Activated naive CD4-positive, alpha-beta T cell treated with anti-CD3 and anti-CD28 coated beads, Interleukin-2, amount 50 U/mL, for 72 hours (primary cell): ENCODE measurements around the gene SMAD3. TPM values are rescaled to one million over a fixed set of nuclear protein-coding genes. Genes with fewer than 3 reads are reported as not detected.
"Not testable (repeated sequence)": the region's sequence is repeated elsewhere in the genome, so short reads cannot be mapped to it uniquely, and the experiment has no call there.

Source experiments
- ATAC-seq, 2 donors: fragments of 150-1000 bp; cut with Tn5 transposase; 2 replicates each; pipeline ENCODE4 v1.10.0; 2021; ENCODE audit warnings: mild to moderate bottlenecking in 2 of 2, moderate library complexity in 2 of 2
- DNase-seq, 2 donors: peaks; one replicate each; pipeline ENCODE4 v3.0.0; 2021 to 2022; ENCODE audit warnings: low spot score in 2 of 2
- H3K27ac Mint-ChIP-seq, 2 donors: one replicate each; pipeline ENCODE4 v1.8.0; 2022; ENCODE audit warnings: mild to moderate bottlenecking in 2 of 2, mixed read lengths in 2 of 2
- H3K36me3 Mint-ChIP-seq, 2 donors: one replicate each; pipeline ENCODE4 v1.8.0; 2022; ENCODE audit warnings: mixed read lengths in 2 of 2
- H3K9me3 Mint-ChIP-seq, 2 donors: one replicate each; pipeline ENCODE4 v1.8.0; 2022; ENCODE audit warnings: mixed read lengths in 2 of 2
- total RNA-seq, 2 donors: library from RNA; stranded (reverse); gene quantifications; one replicate each; pipeline ENCODE4 v1.2.3, GENCODE V29; 2022

Gene SMAD3
- total RNA-seq, 2 donors from 2014 or later, result 15.4 to 75.9 TPM

DNA sequence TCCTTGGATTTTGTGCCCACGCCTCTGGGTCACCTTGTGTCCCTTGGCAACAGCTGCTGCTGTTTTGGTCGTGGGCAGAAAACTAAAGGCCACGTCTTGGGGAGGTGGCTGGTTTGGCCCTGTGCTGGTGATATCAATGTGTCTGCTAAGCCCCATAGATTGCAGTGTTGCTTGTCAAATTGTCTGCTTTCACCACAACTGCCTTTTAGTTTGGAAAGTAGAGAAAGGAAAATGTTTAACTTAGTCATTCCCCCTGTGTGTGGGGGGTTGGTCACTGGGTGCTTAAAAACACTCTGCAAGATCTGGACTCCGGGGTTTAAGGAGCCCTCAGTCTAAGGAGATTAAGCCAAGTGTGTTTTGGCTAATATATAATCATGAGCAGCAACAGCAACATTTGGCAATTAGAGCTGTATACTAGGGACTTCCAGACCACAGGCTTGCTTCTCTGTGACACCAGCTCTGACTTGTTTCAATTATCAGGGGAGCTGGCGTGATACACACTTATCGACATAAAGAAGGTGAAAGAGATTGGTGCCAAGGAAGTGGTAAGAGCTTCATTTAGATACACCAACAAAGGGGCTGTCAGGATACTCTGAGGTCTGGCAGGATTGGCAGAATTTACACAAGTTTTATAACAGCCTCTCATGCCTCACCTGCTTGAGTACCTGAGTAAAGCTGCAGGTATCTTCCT is 3.5 kb downstream of the SMAD3 start:
- Mint-ChIP-seq H3K9me3 (peaks cover 0 to 3% of the 10 kb centered on the region in 2 donors), H3K27ac (peak overlapping the region; percentile 89 to 98), H3K36me3 (peaks cover 0 to 45% of the 10 kb centered on the region in 2 donors)
- ATAC-seq (peak; percentile 36 to 40), DNase-seq (no peak)

- H3K36me3 Mint-ChIP-seq, result peaks cover 0 to 55% of the 10 kb centered on the region in 2 donors
- DNase-seq (no peak), ATAC-seq (no peak)
- H3K9me3 Mint-ChIP-seq, result peaks cover 0 to 3% of the 10 kb centered on the region in 2 donors
- H3K27ac Mint-ChIP-seq, result peak overlapping the region in 1 of 2 donors; percentile 68
Measured at GRCh38 chr15:67070150-67070549, 4.7 kb downstream of the SMAD3 start.

GRCh38 chr15:67070892-67071664 is 5.7 kb downstream of the SMAD3 start:
- H3K27ac Mint-ChIP-seq, result peak overlapping the region in 1 of 2 donors; percentile 89
- ATAC-seq (no peak), DNase-seq (no peak)
- H3K36me3 Mint-ChIP-seq, result peaks cover 0 to 63% of the 10 kb centered on the region in 2 donors
- peaks cover 0 to 3% of the 10 kb centered on the region in 2 donors for H3K9me3 Mint-ChIP-seq

GRCh38 chr15:67072442-67072841 is 7.0 kb downstream of the SMAD3 start:
- no peak for DNase-seq
- Mint-ChIP-seq H3K36me3 (peaks cover 0 to 68% of the 10 kb centered on the region in 2 donors), H3K9me3 (peaks cover 0 to 3% of the 10 kb centered on the region in 2 donors), H3K27ac (no peak overlapping the region)
- no peak for ATAC-seq

GRCh38 chr15:67072958-67073357 is 7.6 kb downstream of the SMAD3 start:
- DNase-seq (no peak), ATAC-seq (no peak)
- Mint-ChIP-seq H3K9me3 (peaks cover 0 to 3% of the 10 kb centered on the region in 2 donors), H3K36me3 (peaks cover 0 to 63% of the 10 kb centered on the region in 2 donors), H3K27ac (peak overlapping the region in 1 of 2 donors; percentile 75)

GRCh38 chr15:67074886-67075229 is 9.5 kb downstream of the SMAD3 start:
- Mint-ChIP-seq H3K27ac (peak overlapping the region in 1 of 2 donors; percentile 31), H3K9me3 (peaks cover 0 to 3% of the 10 kb centered on the region in 2 donors), H3K36me3 (peaks cover 0 to 61% of the 10 kb centered on the region in 2 donors)
- ATAC-seq (no peak), DNase-seq (no peak)

- not testable (repeated sequence) for DNase-seq, ATAC-seq, H3K9me3 Mint-ChIP-seq
- Mint-ChIP-seq H3K36me3 (peaks cover 0 to 61% of the 10 kb centered on the region in 2 donors), H3K27ac (peak overlapping the region in 1 of 2 donors; percentile 84)
Measured at GRCh38 chr15:67075555-67076135, 10.2 kb downstream of the SMAD3 start.

- H3K36me3 Mint-ChIP-seq, result peaks cover 0 to 61% of the 10 kb centered on the region in 2 donors
- H3K27ac Mint-ChIP-seq, result peak overlapping the region in 1 of 2 donors; percentile 84
- ATAC-seq (peak in 1 of 2 donors; percentile 36), DNase-seq (no peak)
- peaks cover 0 to 3% of the 10 kb centered on the region in 2 donors for H3K9me3 Mint-ChIP-seq
Measured at GRCh38 chr15:67076147-67076843, 10.9 kb downstream of the SMAD3 start.

- peaks cover 0 to 68% of the 10 kb centered on the region in 2 donors for H3K36me3 Mint-ChIP-seq
- H3K9me3 Mint-ChIP-seq, result peaks cover 3 to 5% of the 10 kb centered on the region in 2 donors
- H3K27ac Mint-ChIP-seq, result no peak overlapping the region
- DNase-seq (no peak), ATAC-seq (no peak)
Measured at GRCh38 chr15:67077641-67078215, 12.3 kb downstream of the SMAD3 start.

GRCh38 chr15:67079361-67079760 is 14.0 kb downstream of the SMAD3 start:
- ATAC-seq, result no peak
- DNase-seq, result no peak
- H3K9me3 Mint-ChIP-seq, result peaks cover 0 to 5% of the 10 kb centered on the region in 2 donors
- H3K36me3 Mint-ChIP-seq, result peaks cover under 1 to 74% of the 10 kb centered on the region in 2 donors
- H3K27ac Mint-ChIP-seq, result no peak overlapping the region

- Mint-ChIP-seq H3K36me3 (peaks cover 7 to 71% of the 10 kb centered on the region in 2 donors), H3K27ac (peak overlapping the region; percentile 10 to 35), H3K9me3 (peaks cover 0 to 5% of the 10 kb centered on the region in 2 donors)
- DNase-seq (no peak), ATAC-seq (no peak)
Measured at GRCh38 chr15:67080118-67080899, 14.9 kb downstream of the SMAD3 start.

- DNase-seq, result peak in 1 of 2 donors; percentile 71
- peak overlapping the region; percentile 35 to 72 for H3K27ac Mint-ChIP-seq
- ATAC-seq, result peak; percentile 29 to 58
- H3K36me3 Mint-ChIP-seq, result peaks cover 7 to 66% of the 10 kb centered on the region in 2 donors
- H3K9me3 Mint-ChIP-seq, result peaks cover 0 to 5% of the 10 kb centered on the region in 2 donors
Measured at GRCh38 chr15:67080900-67081431, 15.6 kb downstream of the SMAD3 start.

GRCh38 chr15:67082007-67082536 is 16.7 kb downstream of the SMAD3 start:
- ATAC-seq, result peak in 1 of 2 donors; percentile 36
- Mint-ChIP-seq H3K36me3 (peaks cover 7 to 66% of the 10 kb centered on the region in 2 donors), H3K27ac (peak overlapping the region in 1 of 2 donors; percentile 94)

GRCh38 chr15:67083135-67083762 is 17.8 kb downstream of the SMAD3 start:
- Mint-ChIP-seq H3K27ac (peak overlapping the region; percentile 82 to 94), H3K9me3 (peaks cover 0 to 5% of the 10 kb centered on the region in 2 donors), H3K36me3 (peaks cover 7 to 71% of the 10 kb centered on the region in 2 donors)
- no peak for ATAC-seq
- DNase-seq, result no peak

More at GRCh38 chr15:67082007-67082536, 16.7 kb downstream of the SMAD3 start:
- peaks cover 0 to 5% of the 10 kb centered on the region in 2 donors for H3K9me3 Mint-ChIP-seq
- DNase-seq, result peak in 1 of 2 donors; percentile 63
